Activated T-cell treated with anti-CD3 and anti-CD28 coated beads for 24 hours (primary cell): ENCODE data around the gene PBX2.
A peak's percentile ranks its signal among the peaks of the same experiment; 100 is the strongest.
"Not testable (repeated sequence)": the region's sequence is repeated elsewhere in the genome, so short reads cannot be mapped to it uniquely, and the experiment has no call there.

Source experiments
- DNase-seq: peaks from one replicate; pipeline ENCODE4 v3.0.0-alpha.2; 2020; ENCODE audit warnings: low read depth

Gene PBX2

DNA sequence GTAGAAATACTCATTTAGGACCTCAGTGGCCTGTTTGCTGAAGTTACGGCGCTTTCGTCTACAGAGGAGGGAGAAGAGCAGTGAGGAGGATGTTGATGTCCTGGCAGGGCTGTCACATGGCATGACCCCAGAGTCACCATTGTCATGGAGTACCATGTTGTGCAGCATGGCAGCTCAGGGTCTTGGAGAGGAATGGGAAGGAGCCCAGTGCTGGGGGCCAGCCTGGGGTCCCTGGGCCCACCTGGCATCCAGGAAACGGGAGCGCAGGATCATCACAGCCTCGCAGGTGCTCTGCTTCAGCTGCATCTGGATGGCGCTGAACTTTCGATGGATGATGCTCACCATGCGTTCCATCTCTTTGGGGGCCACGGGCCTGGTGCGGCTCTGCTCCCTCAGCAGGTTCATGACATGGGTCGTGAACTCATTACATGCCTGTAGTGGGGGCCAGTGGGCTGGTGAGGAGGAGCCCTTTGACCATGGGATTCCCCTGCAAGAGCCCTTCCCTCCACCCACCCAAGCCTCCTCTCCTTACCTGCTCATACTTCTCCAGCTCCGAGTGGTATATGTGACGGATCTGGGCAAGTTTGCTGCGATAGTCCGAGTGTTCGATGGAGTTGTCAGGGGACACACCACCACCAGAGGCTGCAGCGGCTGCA, 2.1 kb downstream of the PBX2 start:
- DNase-seq, result not testable (repeated sequence)

DNA sequence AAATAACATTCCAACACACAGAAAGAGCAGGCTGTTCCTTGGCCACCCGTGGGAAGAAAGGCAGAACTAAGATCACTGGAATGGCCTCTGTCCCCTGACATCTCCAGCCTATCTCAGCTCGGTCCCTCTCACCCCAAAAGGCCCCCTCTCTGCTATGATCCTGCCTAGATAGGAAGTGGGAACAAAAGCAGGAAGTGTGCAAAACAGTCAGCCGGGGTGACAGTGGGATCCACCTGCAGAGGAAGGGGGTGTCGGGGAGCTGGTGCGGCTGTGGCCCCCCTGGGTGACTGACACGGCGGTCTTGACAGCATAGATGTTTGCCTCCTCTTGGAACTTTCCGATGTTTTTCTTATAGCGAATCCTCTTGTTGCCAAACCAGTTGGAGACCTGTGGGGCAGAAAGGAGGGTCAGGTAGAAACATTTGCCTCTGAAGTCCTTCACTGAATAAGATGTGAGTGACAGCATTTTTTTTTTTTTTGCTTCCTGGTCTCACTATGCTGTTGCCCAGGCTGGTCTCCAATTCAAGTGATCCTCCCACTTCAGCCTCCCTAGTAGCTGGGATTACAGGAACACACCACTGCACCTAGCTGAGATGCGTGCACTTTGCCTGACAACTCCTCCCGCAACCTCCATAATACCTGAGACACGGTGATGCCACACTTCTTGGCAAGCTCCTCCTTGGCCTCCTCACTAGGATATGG, 2.8 kb downstream of the PBX2 start:
- DNase-seq, result no peak

DNA sequence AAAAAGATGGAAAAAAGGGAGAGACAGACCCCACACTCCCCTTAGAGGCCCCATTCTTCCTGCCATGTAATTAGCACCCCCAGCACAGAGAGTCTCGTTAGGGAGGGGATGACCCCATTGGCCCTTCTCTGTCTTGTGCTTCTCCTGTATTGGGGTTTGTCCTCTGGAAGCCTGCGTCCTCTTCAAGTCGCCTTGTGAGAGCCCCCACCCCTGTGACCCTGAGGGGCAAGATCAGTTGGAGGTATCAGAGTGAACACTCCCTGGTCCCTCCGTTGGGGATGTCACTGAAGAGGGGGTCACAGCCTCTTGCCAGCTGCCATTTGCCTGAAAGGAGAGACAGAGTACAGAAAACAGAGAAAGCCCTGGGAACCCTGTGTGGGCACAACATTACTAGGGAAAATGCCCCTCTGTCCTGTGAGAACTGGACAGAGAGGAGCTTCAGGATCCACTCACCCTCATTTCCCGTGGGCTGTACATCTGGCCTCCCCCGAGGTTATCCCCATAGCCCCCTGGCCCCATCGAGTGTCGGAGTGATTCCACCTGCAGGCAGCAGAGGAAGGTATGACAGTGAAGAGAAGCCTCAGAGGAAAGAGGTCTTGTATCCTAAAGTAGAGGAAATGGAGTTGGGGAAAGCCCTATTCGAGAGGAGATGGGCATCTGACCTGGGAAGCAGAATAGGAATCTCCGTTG, 3.7 kb downstream of the PBX2 start:
- not testable (repeated sequence) for DNase-seq

DNA sequence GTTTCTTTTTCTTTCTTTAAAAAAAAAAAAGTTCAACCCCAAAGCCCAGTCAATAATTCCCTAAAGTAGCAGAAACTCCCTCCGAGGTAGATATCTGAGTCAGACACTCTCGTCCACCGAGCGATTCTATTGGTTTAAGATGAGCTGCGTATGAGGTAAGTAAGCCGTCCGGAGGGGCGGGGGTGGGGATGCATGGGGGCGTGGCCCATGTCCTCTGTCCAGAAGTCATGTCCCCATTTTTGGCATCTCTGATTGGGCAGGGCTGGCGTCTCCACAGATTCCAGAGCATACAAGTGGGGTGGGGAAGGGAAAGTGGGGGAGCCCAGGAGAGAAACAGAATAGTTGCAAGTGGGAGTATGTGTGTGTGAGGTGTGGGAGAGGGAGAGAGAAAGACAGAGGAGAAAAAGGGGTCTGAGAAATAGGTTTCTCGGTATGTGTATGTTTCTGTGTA, 4.3 kb downstream of the PBX2 start:
- peak; percentile 47 for DNase-seq

DNA sequence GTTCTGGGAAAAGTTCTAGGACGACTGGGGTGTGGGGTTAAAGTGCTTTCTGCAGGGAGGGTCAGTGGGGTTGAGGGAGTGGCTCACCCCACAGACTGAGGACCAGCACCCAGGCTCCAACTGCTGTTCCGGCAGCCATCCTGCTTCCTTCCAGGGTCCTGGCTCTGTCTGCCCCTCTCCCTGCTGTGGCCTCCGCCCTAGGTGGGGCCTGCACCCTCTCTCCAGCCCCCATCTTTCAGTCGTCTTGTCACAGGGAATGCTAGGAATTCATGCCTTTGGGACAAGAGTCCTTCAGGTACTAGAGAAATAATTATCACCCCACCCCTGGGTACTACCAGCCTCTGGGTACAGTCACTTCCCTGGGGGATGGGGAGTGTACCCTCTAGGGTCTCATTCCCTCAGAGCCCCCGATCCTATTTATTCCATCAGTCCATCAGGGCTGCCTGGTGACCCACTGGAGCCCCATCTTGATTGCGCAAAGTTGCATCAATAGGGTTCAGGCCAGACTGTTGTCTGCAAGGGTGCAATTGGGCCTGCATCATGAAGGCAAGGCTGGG, 5.8 kb downstream of the PBX2 start, which contains the start of gene AGER:
TSS of gene AGER (minus strand) at position 170 of the 557 bp plus-strand sequence. CDS start at position 139, 31 bp downstream.
- no peak for DNase-seq

DNA sequence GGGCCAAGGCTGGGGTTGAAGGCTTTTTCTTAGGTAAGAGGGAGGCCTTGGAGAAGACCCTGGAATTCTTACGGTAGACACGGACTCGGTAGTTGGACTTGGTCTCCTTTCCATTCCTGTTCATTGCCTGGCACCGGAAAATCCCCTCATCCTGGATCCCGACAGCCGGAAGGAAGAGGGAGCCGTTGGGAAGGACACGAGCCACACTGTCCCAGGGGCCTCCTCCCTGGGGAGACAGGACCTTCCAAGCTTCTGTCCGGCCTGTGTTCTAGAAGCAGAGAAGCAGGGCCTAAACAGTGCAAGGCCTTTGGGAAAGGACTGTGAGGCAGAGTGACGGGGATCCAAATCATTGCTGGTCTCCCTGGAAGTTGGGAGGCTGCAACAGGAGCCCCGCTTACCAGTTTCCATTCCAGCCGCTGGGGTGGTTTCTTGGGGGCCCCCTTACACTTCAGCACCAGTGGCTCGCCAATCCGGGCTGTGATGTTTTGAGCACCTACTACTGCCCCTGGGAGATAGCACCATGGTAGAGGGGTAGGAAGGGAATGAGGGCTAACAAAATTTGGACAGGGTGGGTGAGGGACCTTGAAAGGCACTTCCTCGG, 6.4 kb downstream of the PBX2 start:
- no peak for DNase-seq

DNA sequence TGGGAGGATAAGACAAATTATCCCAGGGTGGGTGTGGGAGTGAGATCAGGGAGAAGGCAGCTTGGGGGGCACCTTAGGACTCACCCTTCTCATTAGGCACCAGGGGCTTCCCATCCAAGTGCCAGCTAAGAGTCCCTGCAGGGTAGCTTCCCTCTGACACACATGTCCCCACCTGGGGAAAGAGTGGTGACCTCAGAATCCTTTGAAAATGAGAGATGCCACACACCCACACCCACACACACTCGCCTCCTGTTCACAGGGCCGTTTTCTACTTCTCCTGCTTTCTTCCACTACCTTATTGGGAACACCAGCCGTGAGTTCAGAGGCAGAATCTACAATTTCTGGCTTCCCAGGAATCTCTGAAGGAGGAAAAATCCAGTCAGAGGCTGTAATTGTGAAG, 7.0 kb downstream of the PBX2 start:
- no peak for DNase-seq

DNA sequence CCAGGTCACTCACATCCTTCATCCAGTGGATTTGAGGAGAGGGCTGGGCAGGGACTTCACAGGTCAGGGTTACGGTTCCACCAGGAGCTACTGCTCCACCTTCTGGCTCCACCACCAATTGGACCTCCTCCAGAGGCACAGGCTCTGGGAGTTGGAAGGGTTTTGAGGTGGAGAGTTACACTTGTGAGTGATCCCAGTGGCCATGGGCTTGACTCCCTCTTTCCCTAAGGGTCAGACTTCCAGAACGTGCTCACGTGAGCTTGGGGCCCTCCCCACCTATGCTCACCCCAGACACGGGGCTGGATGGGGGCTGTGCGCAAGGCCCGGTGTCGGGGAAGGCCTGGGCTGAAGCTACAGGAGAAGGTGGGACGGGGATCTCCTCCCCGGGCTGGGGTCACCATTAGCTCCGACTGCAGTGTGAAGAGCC, 7.4 kb downstream of the PBX2 start:
- no peak for DNase-seq

DNA sequence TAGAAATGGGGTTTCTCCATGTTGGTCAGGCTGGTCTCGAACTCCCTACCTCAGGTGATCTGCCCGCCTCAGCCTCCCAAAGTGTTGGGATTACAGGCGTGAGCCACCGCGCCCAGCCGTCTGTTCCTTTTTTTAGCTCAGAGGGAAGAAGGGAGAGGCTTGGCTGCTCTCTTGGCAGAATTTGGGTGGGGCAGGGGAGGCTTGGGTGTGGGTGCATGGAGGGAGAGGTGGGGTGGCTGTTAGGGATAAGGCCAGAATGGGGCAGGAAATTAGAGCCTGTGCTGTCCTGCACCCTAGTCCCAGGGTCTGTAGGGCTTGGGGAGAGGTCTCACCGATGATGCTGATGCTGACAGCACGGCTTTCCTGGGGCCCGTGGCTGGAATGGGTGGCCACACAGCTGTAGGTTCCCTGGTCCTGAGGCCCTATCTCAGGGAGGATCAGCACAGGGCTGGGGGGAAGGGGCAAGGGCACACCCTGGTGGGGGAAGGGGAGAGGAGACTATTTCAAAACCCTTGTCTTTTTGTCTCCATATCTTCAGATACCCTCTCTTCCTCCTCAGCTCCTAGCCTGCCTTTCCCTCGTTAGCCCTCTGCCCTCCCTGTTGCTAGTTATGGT, 8.0 kb downstream of the PBX2 start:
- no peak for DNase-seq

DNA sequence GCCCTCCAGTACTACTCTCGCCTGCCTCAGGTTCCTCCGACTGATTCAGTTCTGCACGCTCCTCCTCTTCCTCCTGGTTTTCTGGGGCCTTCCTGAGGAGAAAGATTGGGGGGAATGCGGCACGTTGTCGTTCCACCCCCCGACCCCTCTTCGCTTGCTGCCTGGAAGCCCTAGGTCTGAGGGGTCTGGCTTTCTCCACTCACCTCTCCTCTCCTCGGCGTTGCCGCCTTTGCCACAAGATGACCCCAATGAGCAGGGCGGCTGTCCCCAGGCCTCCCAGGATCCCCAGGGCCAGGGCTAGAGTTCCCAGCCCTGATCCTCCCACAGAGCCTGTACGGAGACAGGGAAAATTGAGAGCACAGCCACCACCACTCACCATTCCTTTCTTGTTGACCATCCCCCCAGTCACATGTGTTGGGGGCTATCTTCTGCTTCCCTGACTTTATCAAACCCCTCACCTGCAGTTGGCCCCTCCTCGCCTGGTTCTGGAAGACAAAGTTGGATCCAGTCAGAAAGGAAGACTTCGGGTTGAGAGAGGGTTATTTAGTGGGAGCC, 8.8 kb downstream of the PBX2 start:
- no peak for DNase-seq

DNA sequence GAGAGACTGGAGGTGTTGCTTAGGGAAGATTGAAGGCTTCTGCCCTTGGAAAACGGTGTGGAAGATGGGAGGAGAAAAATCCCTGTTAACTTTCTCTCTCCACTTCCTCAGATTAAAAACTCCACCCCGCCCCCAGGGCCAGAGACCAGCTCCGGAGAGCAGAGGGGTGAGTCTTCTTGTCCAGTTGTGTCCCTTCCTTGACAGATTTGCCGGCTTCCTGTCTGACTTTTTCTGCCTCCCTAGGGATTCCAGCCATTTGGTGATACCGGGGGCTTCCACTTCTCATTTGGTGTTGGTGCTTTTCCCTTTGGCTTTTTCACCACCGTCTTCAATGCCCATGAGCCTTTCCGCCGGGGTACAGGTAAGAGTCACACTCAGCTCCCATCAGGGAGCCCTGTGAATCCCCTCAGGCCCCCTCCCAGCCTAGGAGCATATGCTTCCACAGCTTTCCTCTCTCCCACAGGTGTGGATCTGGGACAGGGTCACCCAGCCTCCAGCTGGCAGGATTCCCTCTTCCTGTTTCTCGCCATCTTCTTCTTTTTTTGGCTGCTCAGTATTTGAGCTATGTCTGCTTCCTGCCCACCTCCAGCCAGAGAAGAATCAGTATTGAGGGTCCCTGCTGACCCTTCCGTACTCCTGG, 10.1 kb downstream of the PBX2 start:
- DNase-seq, result no peak

DNA sequence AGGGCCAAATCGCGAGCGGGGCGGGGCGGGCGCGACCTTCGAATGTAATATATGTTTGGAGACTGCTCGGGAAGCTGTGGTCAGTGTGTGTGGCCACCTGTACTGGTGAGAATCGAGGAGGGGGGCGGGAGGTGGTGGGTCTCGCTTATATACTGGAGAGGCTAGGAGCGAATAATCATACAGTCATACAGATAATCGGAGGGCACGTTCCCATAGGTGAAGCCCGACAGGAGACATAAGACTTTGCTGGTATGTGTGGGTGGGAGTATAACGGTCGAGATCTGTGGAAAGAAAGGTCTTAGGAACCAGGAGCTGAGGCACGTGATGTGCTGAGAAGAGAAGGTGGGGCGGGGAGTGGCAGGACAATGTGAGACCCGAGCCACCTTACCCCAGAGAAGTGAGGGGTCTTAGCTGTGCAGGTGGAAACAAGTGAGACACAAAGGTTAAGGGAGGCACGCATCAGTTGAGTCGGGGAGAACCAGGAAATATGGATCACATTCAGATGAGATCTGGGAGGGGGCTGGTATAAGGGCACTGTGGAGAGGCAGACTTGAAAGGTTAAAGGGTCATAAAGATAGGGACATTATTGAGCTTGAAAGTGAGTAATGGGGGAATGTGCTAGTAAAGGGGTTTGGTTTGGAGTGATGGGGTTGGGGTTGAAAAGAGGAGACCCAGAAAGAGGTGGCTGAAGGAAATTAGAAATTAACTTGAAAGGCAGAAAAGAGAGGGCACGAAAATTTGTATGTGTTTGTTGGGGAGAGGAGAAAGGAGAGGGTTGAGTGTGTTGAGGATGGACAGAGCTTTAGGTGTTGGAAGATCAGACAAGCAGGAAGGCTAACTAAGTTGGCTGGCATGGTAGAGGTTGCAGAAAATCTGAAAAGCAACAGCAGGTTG, 11.2 kb downstream of the PBX2 start:
- DNase-seq, result no peak

DNA sequence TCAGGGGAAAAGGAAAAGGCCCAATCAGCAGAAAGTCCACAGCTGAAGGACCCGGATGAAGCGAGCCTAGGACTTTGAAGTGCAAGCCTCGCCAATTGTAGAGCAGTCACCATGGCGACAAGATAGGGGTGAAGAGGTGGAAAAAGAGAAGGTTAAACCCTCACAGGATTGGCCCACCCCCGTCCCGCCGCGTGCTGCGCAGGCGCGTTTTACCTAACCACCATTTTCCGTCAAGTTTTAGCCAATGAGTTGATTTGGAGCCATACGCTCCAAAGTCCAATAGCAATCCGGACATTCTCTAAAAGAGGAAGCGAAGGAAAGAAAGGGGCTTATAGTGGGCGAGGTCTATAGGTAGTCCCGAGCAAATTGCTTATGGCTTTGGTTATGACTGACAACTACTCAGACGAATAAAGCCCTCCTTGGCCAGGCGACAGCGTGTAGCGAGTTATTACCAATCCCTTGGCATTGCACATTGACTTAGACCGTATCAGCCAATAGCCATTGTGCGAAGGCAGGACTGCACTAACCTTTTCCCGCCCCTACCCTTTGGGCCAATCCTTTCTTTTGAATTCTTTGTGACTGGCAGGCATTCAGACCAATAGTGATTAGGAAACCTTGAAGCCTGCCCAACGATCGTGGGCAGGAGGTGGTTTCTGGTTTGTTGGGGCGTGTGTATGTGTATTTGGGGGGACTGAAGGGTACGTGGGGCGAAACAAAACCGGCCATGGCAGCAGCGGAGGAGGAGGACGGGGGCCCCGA, 12.0 kb downstream of the PBX2 start, which contains the start of gene RNF5:
TSS of gene RNF5 (plus strand) at position 618 of the 759 bp plus-strand sequence. CDS start at position 725, 107 bp downstream.
- peak; percentile 90 for DNase-seq

DNA sequence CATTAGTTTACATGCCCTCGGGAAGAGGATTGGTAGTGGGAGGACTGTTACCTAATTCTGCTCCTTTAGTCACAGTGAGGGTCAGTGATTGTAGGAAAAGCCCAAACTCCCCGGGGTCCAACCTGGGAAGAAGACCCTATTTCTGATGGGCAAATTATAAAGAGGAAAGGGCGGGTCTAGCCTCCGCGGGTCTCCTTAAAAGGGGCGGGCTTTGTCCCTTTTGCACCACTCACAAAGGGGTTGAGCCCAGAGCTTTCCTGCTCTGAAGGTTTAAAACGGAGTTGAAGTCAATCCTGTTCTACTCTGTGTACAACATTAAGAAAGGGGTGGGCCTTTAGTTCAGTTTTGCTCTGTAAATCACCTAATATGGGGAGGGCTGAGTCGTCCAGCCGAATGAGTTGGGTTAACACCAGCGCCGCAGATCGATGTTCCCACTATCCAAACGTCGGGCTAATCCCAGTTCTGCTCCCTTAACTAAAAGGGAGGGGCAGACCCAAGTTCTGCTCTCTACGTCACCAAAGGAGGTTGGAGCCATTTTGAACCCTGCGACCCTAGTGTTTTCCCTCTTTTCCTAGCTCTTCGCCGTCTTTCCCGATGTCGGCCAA, 12.7 kb downstream of the PBX2 start:
- DNase-seq, result no peak

DNA sequence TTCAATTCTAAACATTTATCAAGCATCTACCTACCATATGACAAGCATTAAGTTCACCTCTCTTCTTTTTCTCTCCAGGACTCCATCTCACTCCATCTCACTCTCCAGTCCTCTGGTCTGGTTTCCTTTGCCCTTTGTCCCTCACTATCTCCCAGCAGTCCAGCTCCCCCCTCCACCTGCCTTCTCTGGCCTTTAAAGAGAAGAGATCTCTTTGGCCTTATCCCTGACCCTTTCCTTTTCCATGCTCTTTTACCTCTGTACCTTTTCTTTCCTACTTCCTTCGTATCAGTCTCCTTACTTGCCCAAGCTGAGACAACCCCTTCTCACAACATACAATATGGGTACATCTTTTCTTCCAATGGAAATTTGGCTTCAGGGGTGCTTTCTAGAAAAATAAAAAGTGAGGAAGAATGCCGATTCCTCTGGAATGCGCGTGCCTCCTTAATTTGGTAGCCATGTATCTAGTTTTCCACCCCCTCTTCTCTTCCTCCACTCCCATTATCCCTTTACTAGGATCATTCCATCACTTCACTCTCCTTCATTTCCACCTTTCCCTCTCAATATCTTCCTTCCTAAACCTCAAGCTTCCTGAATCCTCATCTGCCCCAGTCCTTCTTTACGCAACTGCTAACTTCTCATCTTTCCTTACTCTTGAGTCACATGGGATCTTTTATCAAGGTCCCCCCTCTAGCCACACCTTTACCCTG, 13.4 kb downstream of the PBX2 start:
- DNase-seq, result no peak

DNA sequence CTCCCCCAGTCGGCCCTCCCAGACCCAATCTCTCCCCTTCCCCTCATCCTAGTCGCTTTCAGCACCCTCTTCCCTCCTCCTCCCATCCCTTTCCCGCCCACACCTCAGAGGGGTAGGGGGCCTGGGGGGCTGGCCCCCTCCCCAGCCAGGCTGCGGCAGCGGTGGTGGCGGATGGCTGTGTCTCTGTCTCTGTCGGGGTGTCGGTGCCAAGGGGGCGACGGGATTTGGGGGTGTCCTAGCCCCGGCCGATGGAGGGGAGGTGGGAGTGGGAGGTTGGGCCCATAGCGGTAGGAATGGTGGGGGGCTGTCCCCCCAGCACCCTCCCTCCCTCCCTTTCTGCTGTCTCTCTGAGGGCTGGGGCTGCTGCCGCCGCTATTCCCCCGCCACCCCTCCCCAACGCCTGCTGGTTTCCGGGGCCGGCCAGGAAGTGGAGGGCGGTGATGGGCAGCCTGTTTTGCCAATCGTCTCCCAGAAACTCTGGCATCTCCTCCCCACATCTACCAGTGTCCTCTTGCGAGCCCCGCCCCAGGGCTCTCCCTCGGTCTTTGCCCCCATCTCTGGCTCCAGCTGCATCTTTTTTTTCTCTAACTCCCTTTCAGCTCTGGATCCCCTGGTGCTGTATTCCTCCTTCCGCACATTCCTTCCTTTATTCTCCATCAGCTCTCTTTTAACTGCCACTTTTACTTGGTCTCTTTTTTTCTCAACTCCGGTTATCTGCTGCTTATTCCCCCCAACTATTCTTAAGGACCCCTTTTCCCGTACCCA, 14.1 kb downstream of the PBX2 start, which contains the start of gene AGPAT1:
TSS of gene AGPAT1 (minus strand) at position 374 of the 765 bp plus-strand sequence. CDS start 4,588 bp downstream, outside the sequence.
- peak; percentile 95 for DNase-seq

DNA sequence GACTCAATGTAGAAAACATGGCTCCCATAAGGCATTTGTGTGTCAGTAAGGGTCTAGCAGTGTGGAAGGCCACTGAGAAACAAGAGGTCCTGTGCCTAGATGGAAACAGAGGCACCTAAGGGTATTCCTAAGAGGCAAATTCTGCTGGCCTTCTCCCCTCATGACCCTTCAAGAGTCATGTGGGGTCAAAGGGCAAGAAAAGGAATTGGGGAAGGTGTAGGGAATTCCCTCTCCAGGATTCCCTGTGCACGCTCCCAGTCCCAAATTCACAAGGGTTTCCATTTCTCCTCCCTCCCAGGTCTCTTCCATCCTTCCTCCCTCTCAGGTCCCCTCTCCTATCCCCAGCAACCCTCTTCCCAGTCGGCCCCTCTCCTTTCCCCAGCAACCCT, 14.7 kb downstream of the PBX2 start:
- DNase-seq, result no peak
